Right forelimb (tissue), 1 donor: ENCODE measurements around the gene TMEM106C.
"Not testable (repeated sequence)": the region's sequence is repeated elsewhere in the genome, so short reads cannot be mapped to it uniquely, and the experiment has no call there.

ENCODE experiments used
- DNase-seq: peaks from one replicate; pipeline ENCODE4 v3.0.0-alpha.2; 2018

The TMEM106C gene

GRCh38 chr12:47949441-47950341 is 13.7 kb upstream of the TMEM106C start:
- DNase-seq, result peak; percentile 82

DNA sequence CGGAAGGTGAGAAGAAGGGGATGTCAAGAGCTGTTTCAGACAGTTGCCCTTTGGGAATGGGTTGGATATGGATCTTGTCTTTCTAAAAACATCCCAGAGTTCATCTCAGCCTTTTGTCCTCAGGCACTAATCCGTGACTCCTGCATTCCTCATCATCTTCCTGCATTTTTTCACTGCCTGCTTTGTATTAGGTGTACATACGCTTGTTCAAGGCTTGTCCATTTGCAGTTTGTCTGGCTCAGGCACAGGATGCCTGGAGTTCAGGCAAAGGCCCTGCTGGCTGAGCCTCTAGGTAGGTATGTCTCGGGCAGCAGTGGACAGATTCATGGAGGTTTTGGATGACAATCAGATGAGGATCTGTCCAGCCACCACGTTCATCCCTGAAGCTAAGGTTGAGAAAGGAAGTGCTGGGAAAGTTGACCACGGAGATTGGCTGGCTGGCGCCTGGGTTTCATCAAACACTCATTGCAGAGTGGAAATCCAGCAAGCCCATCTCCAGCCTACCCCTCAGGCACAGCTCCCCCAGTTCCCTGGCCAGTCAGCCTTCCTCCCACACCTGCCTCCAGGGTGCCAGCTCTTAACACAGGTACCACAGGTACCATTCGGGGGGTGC is 12.4 kb upstream of the TMEM106C start:
- DNase-seq, result no peak

- DNase-seq, result no peak
These were observed 9.3 kb upstream of the TMEM106C start for GRCh38 chr12:47954058-47954457.

GRCh38 chr12:47954467-47955045 is 8.8 kb upstream of the TMEM106C start:
- no peak for DNase-seq

- no peak for DNase-seq
These were observed 8.3 kb upstream of the TMEM106C start for GRCh38 chr12:47955059-47955458.

DNA sequence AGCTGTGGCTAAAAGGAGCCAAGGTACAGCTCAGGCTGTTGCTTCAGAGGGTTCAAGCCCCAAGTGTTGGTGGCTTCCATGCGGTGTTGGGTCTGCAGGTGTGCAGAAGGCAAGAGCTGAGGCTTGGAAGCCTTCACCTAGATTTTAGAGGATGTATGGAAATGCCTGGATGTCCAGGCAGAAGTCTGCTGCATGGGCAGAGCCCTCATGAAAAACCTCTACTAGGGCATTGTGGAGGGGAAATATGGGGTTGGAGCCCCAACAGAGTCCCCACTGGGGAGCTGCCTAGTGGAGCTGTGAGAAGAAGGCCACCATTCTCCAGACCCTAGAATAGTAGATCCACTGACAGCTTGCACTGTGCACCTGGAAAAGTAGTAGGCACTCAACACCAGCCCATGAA is 5.7 kb upstream of the TMEM106C start:
- DNase-seq, result not testable (repeated sequence)

DNA sequence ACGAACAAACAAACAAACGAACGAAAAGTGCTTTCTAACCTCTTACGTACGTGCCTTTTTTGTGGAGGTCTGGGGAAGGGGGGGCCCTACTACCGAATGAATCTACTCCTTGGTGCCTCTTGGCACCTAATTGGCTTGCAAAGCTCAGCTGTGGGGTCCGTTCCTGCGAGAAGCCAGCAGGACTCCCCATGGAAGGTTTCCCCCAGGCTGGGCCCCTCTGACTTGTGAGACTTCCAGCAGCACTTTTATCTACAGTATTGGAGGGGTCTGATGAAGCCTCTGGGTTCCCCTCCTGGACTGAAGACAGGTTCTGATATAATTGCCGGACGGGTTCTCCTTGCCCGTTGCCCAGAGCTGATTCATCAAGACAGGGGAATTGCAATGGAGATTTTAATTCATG is 1.2 kb upstream of the TMEM106C start:
- DNase-seq, result no peak

DNA sequence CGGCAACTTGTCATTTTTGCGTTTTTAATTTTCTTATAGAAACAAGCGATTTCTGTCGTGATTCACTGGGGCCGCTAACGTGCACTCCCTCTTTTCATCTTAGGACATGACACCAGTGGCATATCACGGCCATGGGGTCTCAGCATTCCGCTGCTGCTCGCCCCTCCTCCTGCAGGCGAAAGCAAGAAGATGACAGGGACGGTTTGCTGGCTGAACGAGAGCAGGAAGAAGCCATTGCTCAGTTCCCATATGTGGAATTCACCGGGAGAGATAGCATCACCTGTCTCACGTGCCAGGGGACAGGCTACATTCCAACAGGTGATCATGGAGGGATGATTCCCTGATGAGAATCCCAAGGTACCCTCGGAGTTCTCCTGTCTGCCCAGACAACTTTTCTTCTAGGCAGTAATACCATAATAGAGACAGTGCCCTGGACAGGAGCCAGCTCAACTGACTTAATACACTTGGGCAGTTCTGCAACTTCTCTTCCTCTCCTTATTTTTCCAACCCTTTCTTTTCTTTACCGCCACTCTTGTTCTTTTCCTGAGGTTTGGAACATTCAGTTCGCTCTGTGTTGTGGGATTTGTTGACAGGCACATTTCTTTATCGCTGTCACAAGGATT is 821 bp downstream of the TMEM106C start:
- no peak for DNase-seq

GRCh38 chr12:47965581-47965980 is 2.2 kb downstream of the TMEM106C start:
- no peak for DNase-seq

GRCh38 chr12:47967461-47968321 is 4.3 kb downstream of the TMEM106C start:
- no peak for DNase-seq

- no peak for DNase-seq
These were observed 6.4 kb downstream of the TMEM106C start for GRCh38 chr12:47969845-47970244.

GRCh38 chr12:47970843-47971242 is 7.4 kb downstream of the TMEM106C start:
- peak; percentile 43 for DNase-seq

DNA sequence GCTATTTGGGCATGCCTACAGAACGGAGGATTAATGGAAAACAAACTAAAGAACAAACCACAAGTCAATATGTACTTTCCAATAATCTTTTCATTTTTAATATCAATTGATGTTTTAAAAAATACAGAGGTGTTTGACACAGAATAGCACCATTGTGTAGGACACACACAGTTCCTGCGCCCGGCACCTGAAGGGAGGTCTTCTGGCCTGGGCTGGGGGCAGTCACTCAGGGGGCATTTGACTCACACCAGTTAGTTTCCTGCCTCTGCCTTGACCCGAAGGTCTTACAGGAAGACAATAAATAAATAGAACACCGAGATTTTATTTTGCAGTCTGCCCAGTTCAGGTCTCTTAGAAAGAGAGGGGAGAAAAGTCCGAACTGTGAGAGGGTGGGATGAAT is 9.5 kb downstream of the TMEM106C start:
- no peak for DNase-seq

- no peak for DNase-seq
These were observed 10.5 kb downstream of the TMEM106C start for GRCh38 chr12:47973870-47974269.

- DNase-seq, result no peak
These were observed 11.7 kb downstream of the TMEM106C start for GRCh38 chr12:47975036-47975620.

DNA sequence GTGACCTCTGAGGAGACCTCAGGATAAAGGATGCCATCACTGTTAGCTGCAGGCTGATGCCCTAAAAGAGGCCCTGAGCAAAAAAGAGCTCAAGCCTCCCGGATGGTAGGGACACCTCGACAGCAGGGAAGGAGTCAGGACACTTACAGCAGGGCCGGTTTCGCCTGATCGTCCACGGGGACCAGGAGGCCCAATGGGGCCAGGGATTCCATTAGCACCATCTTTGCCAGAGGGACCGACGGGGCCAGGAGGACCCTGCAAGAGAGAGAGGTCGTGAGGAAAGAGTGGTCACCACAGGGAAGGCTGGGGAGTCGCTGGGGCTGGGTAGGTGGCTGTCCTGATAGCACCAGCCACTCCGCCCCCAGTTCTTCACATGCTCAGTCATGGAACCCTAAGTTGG is 12.4 kb downstream of the TMEM106C start:
- DNase-seq, result no peak

GRCh38 chr12:47977046-47977771 is 13.8 kb downstream of the TMEM106C start:
- DNase-seq, result no peak

DNA sequence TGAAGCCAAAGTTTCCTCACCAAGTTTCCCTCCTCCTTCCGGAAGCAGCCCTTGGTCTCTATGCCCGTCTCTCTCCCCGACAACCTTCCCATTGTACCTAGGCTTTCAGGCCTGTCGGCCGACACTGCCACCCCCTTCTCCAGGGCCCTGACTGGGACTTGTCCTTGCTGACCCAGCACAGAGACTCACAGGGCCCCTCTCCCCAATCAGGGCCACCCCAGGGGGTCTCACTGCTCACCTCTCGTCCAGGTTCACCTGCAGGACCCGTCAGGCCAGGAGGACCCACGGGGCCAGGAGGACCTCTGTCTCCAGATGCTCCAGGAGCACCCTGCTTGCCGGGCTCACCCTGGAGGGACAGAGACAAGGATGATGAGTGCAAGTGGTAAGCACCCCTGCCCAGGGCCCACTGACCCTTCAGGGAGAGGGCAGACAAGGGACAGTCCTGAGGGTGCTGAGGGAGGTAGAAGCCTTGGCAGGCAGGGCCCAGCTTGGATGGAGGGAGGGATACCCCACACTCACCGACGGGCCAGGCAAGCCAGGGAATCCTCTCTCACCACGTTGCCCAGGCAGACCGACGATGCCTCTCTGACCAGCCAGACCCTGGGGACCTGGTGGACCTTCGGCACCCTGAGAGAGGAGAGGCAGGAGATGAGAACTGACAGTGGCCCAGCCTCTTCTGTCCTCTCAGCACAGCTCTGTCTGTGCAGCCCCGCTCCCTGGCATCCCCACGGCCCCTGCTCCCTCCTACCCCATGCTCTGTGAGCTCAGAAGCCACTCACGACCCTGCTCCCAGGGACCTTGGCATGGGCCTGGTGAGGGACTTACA is 14.6 kb downstream of the TMEM106C start:
- DNase-seq, result no peak

GRCh38 chr12:47978598-47978873 is 15.1 kb downstream of the TMEM106C start:
- peak; percentile 44 for DNase-seq

DNA sequence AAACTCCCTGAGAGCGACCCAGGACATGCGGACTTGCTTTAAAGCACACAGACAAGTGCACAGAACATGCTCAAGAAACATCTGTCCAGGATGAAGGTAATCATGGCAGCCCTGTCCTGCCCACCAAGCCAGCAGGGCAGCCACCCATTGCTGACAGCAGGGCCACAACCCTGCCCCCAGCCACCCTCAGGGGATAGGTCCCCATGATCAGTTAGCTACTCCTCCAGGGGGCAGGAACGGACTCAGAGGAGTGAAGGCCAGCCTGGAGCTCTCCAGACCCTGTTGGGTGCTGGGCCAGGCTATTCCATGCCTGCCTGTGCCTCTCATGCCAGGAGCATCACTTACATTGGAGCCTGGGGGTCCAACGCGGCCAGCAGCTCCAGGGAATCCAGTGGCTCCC is 15.8 kb downstream of the TMEM106C start:
- DNase-seq, result no peak

DNA sequence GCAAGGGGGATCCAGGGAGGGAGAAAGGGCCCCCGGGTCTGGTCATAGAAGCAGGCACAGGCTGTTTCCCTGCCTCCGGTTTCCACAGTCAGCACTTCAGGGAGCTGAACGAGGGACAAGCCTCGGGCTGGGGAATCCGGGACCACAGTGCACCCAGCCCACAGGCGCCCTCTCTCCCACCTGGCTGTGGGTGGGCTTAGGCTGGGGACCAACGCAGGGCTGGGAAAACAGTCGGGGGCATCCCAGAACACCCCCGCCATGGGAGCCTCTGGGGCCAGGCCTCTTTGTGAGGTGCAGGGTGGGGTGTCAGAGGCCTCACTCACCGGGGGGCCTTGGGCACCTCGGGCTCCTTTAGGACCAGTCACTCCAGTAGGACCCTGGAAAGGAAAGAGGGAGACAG is 16.3 kb downstream of the TMEM106C start:
- DNase-seq, result peak; percentile 46
